Upper lobe of left lung (tissue), 6 donors: ENCODE data around the gene SULT6B1. TPM values are rescaled to one million over a fixed set of nuclear protein-coding genes. Genes with fewer than 3 reads are reported as not detected.

Experiments
- ATAC-seq, 2 donors: fragments of 200-7000 bp; cut with Tn5 transposase; one replicate each; pipeline ENCODE4 v1.9.1; 2022; ENCODE audit warnings: mild to moderate bottlenecking in 2 of 2, moderate library complexity in 2 of 2; ENCODE audit not compliant: low FRiP score in 2 of 2
- DNase-seq, 2 donors: peaks; one replicate each; pipeline ENCODE4 v3.0.0-alpha.2; 2019 to 2020
- H3K27ac ChIP-seq, 4 donors: fragments of 200-600 bp; sonication (generic); one replicate each; pipeline ENCODE4 v1.5.1; 2016 to 2019
- H3K27me3 ChIP-seq, 4 donors: fragments of 200-600 bp; sonication (generic); one replicate each; pipeline ENCODE4 v1.5.1; 2017 to 2019
- H3K36me3 ChIP-seq, 4 donors: fragments of 200-600 bp; sonication (generic); one replicate each; pipeline ENCODE4 v1.5.1; 2016 to 2019
- H3K4me1 ChIP-seq, 4 donors: fragments of 200-600 bp; sonication (generic); one replicate each; pipeline ENCODE4 v1.5.1; 2018 to 2019
- H3K4me3 ChIP-seq, 4 donors: fragments of 200-600 bp; sonication (generic); one replicate each; pipeline ENCODE4 v1.5.1; 2017 to 2019; ENCODE audit warnings: mild to moderate bottlenecking in 2 of 4, moderate library complexity in 1 of 4
- H3K9me3 ChIP-seq, 4 donors: fragments of 200-600 bp; sonication (generic); one replicate each; pipeline ENCODE4 v1.5.1; 2018 to 2019
- EP300 ChIP-seq, 4 donors: sonication (generic); formaldehyde crosslinking; IDR thresholded peaks; one replicate each; pipeline ENCODE4 v1.5.1; 2017; ENCODE audit warnings: antibody characterized with exemption in 4 of 4, control low read depth in 2 of 4
- POLR2A ChIP-seq, 4 donors: fragments of 450-650 bp; IDR thresholded peaks; one replicate each; pipeline ENCODE4 v1.5.1; 2016 to 2017; ENCODE audit warnings: antibody characterized with exemption in 4 of 4, mild to moderate bottlenecking in 2 of 4
- POLR2AphosphoS5 ChIP-seq, 2 donors: sonication (generic); formaldehyde crosslinking; IDR thresholded peaks; one replicate each; pipeline ENCODE4 v1.5.1; 2017; ENCODE audit warnings: antibody characterized with exemption in 2 of 2
- WGBS, 2 donors: methylation state at CpG; one replicate each; pipeline ENCODE4 v1.1.5; 2017 to 2018; 5-methylcytosine and 5-hydroxymethylcytosine counted together
- total RNA-seq, 6 donors: library from RNA; depleted of rRNA in 4 of 6; stranded (reverse); fragments of >200 nt in 4 of 6; gene quantifications; one replicate each; pipeline versions ENCODE4 v1.1.0 to v1.2.1, GENCODE V29; 2016 to 2021
- TF ChIP-seq, protein P1 (sequence below), 6 experiments: fragments of 450-650 bp in 4 of 6; fragments of 200-600 bp in 2 of 6; sonication (generic) in 2 of 6; IDR thresholded peaks; one replicate each; pipeline ENCODE4 v1.5.1; 2016 to 2019; ENCODE audit warnings: antibody characterized with exemption in 6 of 6
- donor health status: DM: no; HTN: no; CAD: no; lungs with moderate emphysema.
- donor health status: DM: no; HTN: yes; CAD: no; lungs with severe emphysema.

Gene SULT6B1
- total RNA-seq, 6 donors from 2014 or later, result not detected

DNA sequence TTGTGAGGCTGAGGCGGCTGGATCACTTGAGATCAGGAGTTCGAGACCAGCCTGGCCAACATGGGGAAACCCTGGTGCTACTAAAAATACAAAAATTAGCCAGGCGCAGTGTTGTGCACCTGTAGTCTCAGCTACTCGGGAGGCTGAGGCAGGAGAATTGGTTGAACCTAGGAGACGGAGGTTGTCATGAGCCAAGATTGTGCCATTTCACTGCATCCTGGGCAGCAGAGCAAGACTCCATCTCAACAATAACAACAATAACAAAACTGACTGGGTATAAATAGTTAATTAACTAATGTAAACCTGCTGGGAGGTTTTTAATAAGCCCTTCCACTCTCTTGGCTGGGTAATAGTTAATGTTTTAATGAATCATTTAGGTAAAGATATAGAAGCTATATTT lies 7.8 kb downstream of the SULT6B1 start:
- Histone ChIP-seq H3K27me3 (no peaks in the 10 kb centered on the region), H3K27ac (no peak overlapping the region), H3K9me3 (no peaks in the 10 kb centered on the region), H3K36me3 (no peaks in the 10 kb centered on the region), H3K4me3 (no peak overlapping the region), H3K4me1 (no peaks in the 10 kb centered on the region)
- DNase-seq, result no peak
- TF ChIP-seq POLR2A (IDR thresholded peaks at IDR 0.05), result no peak
- no peak for TF ChIP-seq POLR2AphosphoS5 (IDR thresholded peaks at IDR 0.05)
- TF ChIP-seq EP300 (IDR thresholded peaks at IDR 0.05), result no peak
- TF ChIP-seq, protein P1, sequence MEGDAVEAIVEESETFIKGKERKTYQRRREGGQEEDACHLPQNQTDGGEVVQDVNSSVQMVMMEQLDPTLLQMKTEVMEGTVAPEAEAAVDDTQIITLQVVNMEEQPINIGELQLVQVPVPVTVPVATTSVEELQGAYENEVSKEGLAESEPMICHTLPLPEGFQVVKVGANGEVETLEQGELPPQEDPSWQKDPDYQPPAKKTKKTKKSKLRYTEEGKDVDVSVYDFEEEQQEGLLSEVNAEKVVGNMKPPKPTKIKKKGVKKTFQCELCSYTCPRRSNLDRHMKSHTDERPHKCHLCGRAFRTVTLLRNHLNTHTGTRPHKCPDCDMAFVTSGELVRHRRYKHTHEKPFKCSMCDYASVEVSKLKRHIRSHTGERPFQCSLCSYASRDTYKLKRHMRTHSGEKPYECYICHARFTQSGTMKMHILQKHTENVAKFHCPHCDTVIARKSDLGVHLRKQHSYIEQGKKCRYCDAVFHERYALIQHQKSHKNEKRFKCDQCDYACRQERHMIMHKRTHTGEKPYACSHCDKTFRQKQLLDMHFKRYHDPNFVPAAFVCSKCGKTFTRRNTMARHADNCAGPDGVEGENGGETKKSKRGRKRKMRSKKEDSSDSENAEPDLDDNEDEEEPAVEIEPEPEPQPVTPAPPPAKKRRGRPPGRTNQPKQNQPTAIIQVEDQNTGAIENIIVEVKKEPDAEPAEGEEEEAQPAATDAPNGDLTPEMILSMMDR (IDR thresholded peaks at IDR 0.05), result no peak
- ATAC-seq, result no peak
- 96% methylated on average over 5 of the region's 5 CpGs for WGBS, 2 donors

DNA sequence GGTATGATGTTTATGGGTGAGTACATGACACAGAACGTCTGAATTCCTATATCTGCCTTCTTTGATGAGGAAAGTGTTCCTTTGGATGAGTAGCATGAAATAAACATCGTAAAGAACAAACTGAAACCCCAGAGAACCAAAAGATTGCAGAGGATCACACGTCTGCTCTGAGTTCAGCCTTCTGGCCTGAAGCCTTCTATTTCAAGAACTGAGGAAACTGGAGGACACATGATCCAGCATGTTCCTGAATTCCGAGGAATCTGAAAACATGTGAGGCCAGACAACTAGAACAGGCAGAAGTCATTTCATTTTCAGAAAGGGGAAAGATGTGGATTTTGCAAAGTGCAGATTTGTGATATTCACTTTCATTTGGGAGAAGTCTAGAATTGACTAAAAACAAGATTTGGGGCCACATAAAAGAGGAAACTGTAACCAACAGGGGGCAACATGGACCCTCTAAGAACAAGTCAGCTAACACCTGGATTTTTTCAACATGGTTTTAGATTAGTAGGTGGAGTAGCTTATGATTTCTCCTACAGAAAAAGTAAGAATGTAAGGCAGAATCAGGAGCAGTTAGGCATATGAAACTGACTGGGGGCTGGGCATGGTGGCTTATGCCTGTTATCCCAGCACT lies 8.3 kb downstream of the SULT6B1 start:
- TF ChIP-seq, protein P1 (IDR thresholded peaks at IDR 0.05), result no peak
- Histone ChIP-seq H3K9me3 (no peaks in the 10 kb centered on the region), H3K4me3 (no peak overlapping the region), H3K4me1 (no peaks in the 10 kb centered on the region), H3K27me3 (no peaks in the 10 kb centered on the region), H3K27ac (no peak overlapping the region), H3K36me3 (no peaks in the 10 kb centered on the region)
- ATAC-seq, result no peak
- no peak for DNase-seq
- 54 to 66% methylated on average over 4 of the region's 4 CpGs for WGBS, 2 donors

DNA sequence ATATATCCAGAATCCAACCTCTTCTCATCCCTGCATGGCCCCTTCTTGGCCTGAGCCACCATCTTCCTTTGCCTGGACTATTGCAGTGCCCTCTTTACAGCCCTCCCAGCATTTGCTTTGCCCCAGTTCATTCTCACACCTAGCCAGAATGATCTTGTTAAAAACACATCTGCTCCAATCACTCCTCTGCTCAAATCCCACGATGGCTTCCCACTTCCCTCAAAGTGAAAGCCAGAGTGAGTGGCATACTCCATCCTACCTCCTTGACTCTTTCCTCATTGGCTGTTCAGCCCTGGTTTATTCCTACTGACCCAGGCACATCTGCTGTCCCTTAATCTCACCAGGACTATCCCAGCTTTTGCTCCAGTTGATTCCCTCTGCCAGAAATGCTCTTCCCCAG lies 14.7 kb downstream of the SULT6B1 start:
- Histone ChIP-seq H3K36me3 (no peaks in the 10 kb centered on the region), H3K9me3 (no peaks in the 10 kb centered on the region), H3K27me3 (no peaks in the 10 kb centered on the region), H3K27ac (no peak overlapping the region), H3K4me3 (no peak overlapping the region), H3K4me1 (no peaks in the 10 kb centered on the region)
- TF ChIP-seq POLR2A (IDR thresholded peaks at IDR 0.05) (no peak), POLR2AphosphoS5 (IDR thresholded peaks at IDR 0.05) (no peak)
- WGBS, 2 donors, result 58 to 86% methylated on average over 1 of the region's 1 CpG
- DNase-seq, result no peak
- no peak for ATAC-seq

DNA sequence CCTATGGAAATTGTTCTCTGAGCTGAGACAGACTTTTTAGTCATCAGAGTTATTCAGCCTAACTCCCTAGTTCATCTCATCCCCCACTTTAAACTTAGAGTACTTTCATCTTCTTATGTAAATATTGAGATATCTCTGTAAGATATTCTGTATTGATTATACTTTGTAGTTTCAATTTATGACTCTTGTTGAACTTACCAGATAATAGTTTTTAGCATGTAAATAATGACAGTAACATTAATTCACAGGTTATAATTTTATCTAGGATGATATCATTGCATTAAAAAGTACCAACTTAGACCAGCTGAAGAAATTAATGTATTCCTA lies 16.9 kb downstream of the SULT6B1 start:
- Histone ChIP-seq H3K36me3 (no peaks in the 10 kb centered on the region), H3K4me1 (peaks cover 0 to 2% (median 0%) of the 10 kb centered on the region in 4 donors), H3K4me3 (no peak overlapping the region), H3K27ac (no peak overlapping the region), H3K9me3 (no peaks in the 10 kb centered on the region), H3K27me3 (no peaks in the 10 kb centered on the region)
- TF ChIP-seq POLR2A (IDR thresholded peaks at IDR 0.05) (no peak), POLR2AphosphoS5 (IDR thresholded peaks at IDR 0.05) (no peak), EP300 (IDR thresholded peaks at IDR 0.05) (no peak)
- no peak for DNase-seq
- ATAC-seq, result no peak

DNA sequence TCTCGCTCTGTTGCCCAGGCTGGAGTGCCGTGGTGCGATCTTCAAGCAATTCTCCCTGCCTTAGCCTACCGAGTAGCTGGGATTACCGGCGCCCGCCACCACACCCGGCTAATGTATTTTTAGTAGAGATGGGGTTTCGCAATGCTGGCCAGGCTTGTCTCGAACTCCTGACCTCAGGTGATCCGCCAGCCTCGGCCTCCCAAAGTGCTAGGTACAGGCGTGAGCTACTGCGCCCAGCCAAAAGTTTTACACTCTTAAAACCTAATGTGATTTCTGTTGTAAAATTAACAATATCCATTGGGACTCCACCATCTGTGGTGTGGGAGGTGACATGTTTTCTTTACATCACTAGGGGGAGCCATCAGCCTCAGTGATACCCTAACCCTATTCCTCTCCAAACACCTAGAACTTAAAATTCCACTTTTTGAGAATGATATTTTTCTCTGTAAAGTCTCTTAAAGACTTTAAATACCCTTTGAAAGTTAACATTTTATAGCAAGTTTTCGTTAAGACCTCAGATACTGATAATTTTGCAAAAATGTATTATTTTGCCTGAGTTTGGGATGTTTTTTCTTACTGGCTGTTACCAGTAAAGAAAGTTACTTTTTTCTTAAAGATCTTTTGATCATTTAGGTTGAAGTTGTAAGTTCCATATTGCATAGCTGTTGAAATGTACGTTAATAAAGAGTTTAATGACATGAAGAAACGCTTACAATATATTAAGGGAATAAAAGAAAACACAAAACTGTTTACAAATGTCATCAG lies 20.1 kb downstream of the SULT6B1 start:
- H3K27ac ChIP-seq, result no peak overlapping the region
- no peaks in the 10 kb centered on the region for H3K36me3 ChIP-seq
- H3K9me3 ChIP-seq, result peaks cover 0 to 5% (median 2%) of the 10 kb centered on the region in 4 donors
- ATAC-seq (peak in 1 of 2 donors; percentile 78), DNase-seq (peak in 1 of 2 donors; percentile 27)
- 50 to 62% methylated on average over 17 of the region's 17 CpGs for WGBS, 2 donors
- H3K27me3 ChIP-seq, result no peaks in the 10 kb centered on the region
- peaks cover 0 to 2% (median 0%) of the 10 kb centered on the region in 4 donors for H3K4me1 ChIP-seq
- no peak overlapping the region for H3K4me3 ChIP-seq
- TF ChIP-seq POLR2A (IDR thresholded peaks at IDR 0.05) (no peak), POLR2AphosphoS5 (IDR thresholded peaks at IDR 0.05) (no peak), EP300 (IDR thresholded peaks at IDR 0.05) (no peak)
- TF ChIP-seq, protein P1 (IDR thresholded peaks at IDR 0.05), result peak in 5 of 6 experiments; percentile 46 to 60 (median 58)
